Neural cell (in vitro differentiated cells): ENCODE data around the gene DDA1. TPM values are rescaled to one million over a fixed set of nuclear protein-coding genes. Genes with fewer than 3 reads are reported as not detected.

Experiments used
- H2AFZ ChIP-seq: fragments of 200-600, 300-800 bp; sonication (generic), shearing (Covaris generic); 2 replicates; pipeline ENCODE4 v1.6.0; 2014; ENCODE audit warnings: low read depth, mild to moderate bottlenecking, antibody characterized with exemption, low read length, moderate library complexity
- H3F3A ChIP-seq: fragments of 200-600 bp; shearing (Covaris generic); 2 replicates; pipeline ENCODE4 v1.6.1; 2016; ENCODE audit warnings: mild to moderate bottlenecking, moderate library complexity, mixed read lengths, antibody characterized with exemption, low read length; ENCODE audit not compliant: insufficient read depth, poor library complexity, severe bottlenecking
- H3K27ac ChIP-seq: fragments of 200-600, 300-800 bp; sonication (generic), shearing (Covaris generic); 2 replicates; pipeline ENCODE4 v1.5.1; 2014; ENCODE audit warnings: mild to moderate bottlenecking, low read length, moderate library complexity
- H3K27me3 ChIP-seq: fragments of 300-800, 200-600 bp; sonication (generic), shearing (Covaris generic); 2 replicates; pipeline ENCODE4 v1.6.0; 2014; ENCODE audit warnings: mild to moderate bottlenecking, low read depth, low read length, moderate library complexity; ENCODE audit not compliant: insufficient read depth
- H3K36me3 ChIP-seq: fragments of 300-800, 200-600 bp; sonication (generic), shearing (Covaris generic); 2 replicates; pipeline ENCODE4 v1.5.1; 2014; ENCODE audit warnings: mild to moderate bottlenecking, antibody characterized with exemption, low read length, moderate library complexity; ENCODE audit not compliant: insufficient read depth
- H3K4me2 ChIP-seq: fragments of 300-800, 200-600 bp; sonication (generic), shearing (Covaris generic); 2 replicates; pipeline ENCODE4 v1.6.0; 2014; ENCODE audit warnings: mild to moderate bottlenecking, low read length
- H3K4me3 ChIP-seq: fragments of 300-800, 200-600 bp; sonication (generic), shearing (Covaris generic); 2 replicates; pipeline ENCODE4 v1.5.1; 2014; ENCODE audit warnings: mild to moderate bottlenecking, low read length, moderate library complexity
- H3K79me2 ChIP-seq: fragments of 200-600 bp; shearing (Covaris generic); replicated peaks from 2 replicates; pipeline ENCODE4 v1.6.0; 2014; ENCODE audit warnings: mild to moderate bottlenecking, low read length, moderate library complexity; ENCODE audit not compliant: insufficient read depth
- H3K9ac ChIP-seq: fragments of 300-800, 200-600 bp; sonication (generic), shearing (Covaris generic); 2 replicates; pipeline ENCODE4 v1.6.1; 2016; ENCODE audit warnings: mild to moderate bottlenecking, low read length, mixed read lengths
- H3K9me2 ChIP-seq: fragments of 200-600 bp; shearing (Covaris generic); 2 replicates; pipeline ENCODE4 v1.6.1; 2016; ENCODE audit warnings: mild to moderate bottlenecking, low read length, mixed read lengths; ENCODE audit not compliant: insufficient read depth
- H3K9me3 ChIP-seq: fragments of 200-600, 300-800 bp; sonication (generic), shearing (Covaris generic); 2 replicates; pipeline ENCODE4 v1.6.1; 2016; ENCODE audit warnings: mild to moderate bottlenecking, mixed run types, low read length, moderate library complexity, mixed read lengths
- H4K20me1 ChIP-seq: fragments of 200-600 bp; shearing (Covaris generic); 2 replicates; pipeline ENCODE4 v1.6.1; 2016; ENCODE audit warnings: mild to moderate bottlenecking, mixed run types; ENCODE audit not compliant: insufficient read depth
- CTCF ChIP-seq: fragments of 450-650 bp; IDR thresholded peaks from 2 replicates; pipeline ENCODE4 v1.5.1; 2014; ENCODE audit warnings: antibody characterized with exemption, mild to moderate bottlenecking, moderate library complexity; ENCODE audit not compliant: poor library complexity, severe bottlenecking
- EP300 ChIP-seq: fragments of 450-650 bp; conservative IDR thresholded peaks from 2 replicates; pipeline ENCODE4 v1.6.1; 2014; ENCODE audit warnings: antibody characterized with exemption, mild to moderate bottlenecking, moderate library complexity; ENCODE audit not compliant: poor library complexity, severe bottlenecking
- EZH2 ChIP-seq: fragments of 200-600, 300-800 bp; shearing (Covaris generic), sonication (generic); IDR thresholded peaks from 2 replicates; pipeline ENCODE4 v1.6.1; 2014; ENCODE audit warnings: antibody characterized with exemption, low read length, borderline replicate concordance, mild to moderate bottlenecking; ENCODE audit not compliant: insufficient read depth, poor library complexity, severe bottlenecking
- MXI1 ChIP-seq: fragments of 450-650 bp; conservative IDR thresholded peaks from 2 replicates; pipeline ENCODE4 v1.6.1; 2014; ENCODE audit warnings: antibody characterized with exemption, mild to moderate bottlenecking; ENCODE audit not compliant: poor library complexity, severe bottlenecking
- POLR2AphosphoS5 ChIP-seq: IDR thresholded peaks from 2 replicates; pipeline ENCODE4 v1.6.1; 2012
- RAD21 ChIP-seq: fragments of 450-650 bp; conservative IDR thresholded peaks from 2 replicates; pipeline ENCODE4 v1.6.1; 2014; ENCODE audit warnings: antibody characterized with exemption, mild to moderate bottlenecking, moderate library complexity
- REST ChIP-seq: IDR thresholded peaks from 2 replicates; pipeline ENCODE4 v1.6.1; 2012; ENCODE audit warnings: borderline replicate concordance
- SMC3 ChIP-seq: fragments of 450-650 bp; conservative IDR thresholded peaks from 2 replicates; pipeline ENCODE4 v1.6.1; 2014; ENCODE audit warnings: antibody characterized with exemption, mild to moderate bottlenecking, moderate library complexity; ENCODE audit not compliant: poor library complexity
- TAF1 ChIP-seq: IDR thresholded peaks from 2 replicates; pipeline ENCODE4 v1.6.1; 2012; ENCODE audit warnings: low read depth
- polyA plus RNA-seq: library from polyadenylated mRNA; depleted of rRNA; stranded (reverse); fragments of >200 nt; gene quantifications from 2 replicates; pipeline ENCODE4 v1.2.3, GENCODE V29; 2014

DDA1 gene
- polyA plus RNA-seq, 1 donor from 2014 or later = 25.4 TPM

- H3K9me3 ChIP-seq = peaks cover 5% of the 10 kb centered on the region
- H3F3A ChIP-seq = no peaks in the 10 kb centered on the region
- no peak overlapping the region for H3K27ac ChIP-seq
- no peaks in the 10 kb centered on the region for H3K27me3 ChIP-seq
- no peak overlapping the region for H2AFZ ChIP-seq
- H3K4me3 ChIP-seq = no peak overlapping the region
- peaks cover 6% of the 10 kb centered on the region for H3K36me3 ChIP-seq
- H3K4me2 ChIP-seq = no peak overlapping the region
- no peaks in the 10 kb centered on the region for H3K9me2 ChIP-seq
- TF ChIP-seq POLR2AphosphoS5 (no peak), REST (no peak), CTCF (no peak), RAD21 (no peak)
- H4K20me1 ChIP-seq = no peaks in the 10 kb centered on the region
- H3K9ac ChIP-seq = no peak overlapping the region
- H3K79me2 ChIP-seq = no peaks in the 10 kb centered on the region
These were observed 13.1 kb upstream of the DDA1 start for GRCh38 chr19:17296273-17296672.

DNA sequence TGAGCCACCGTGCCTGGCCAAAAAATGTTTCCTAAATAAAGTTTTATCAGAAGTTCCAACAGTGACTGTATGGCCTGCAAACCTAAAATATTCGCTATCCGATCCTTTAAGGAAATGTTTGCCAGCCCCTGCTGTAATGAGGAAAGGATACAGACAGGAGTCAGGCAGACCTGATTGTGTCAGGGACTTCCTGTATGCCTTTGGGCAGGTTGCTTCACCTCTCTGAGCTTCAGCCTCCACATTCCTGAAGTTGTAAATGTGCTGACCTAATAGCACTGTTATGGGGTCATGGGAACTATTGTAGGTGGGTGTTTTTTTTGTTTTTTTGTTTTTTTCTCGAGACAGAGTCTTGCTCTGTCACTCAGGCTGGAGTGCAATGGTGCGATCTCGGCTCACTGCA lies 12.4 kb upstream of the DDA1 start:
- Histone ChIP-seq H3K9me3 (peaks cover 5% of the 10 kb centered on the region), H3K9ac (no peak overlapping the region), H3K79me2 (no peaks in the 10 kb centered on the region), H4K20me1 (no peaks in the 10 kb centered on the region), H3K4me3 (no peak overlapping the region), H3K9me2 (no peaks in the 10 kb centered on the region), H3K27me3 (no peaks in the 10 kb centered on the region), H2AFZ (no peak overlapping the region), H3K36me3 (peaks cover 6% of the 10 kb centered on the region), H3F3A (no peaks in the 10 kb centered on the region), H3K4me2 (no peak overlapping the region), H3K27ac (no peak overlapping the region)
- TF ChIP-seq REST = no peak
- no peak for TF ChIP-seq EZH2
- no peak for TF ChIP-seq RAD21
- TF ChIP-seq POLR2AphosphoS5 = no peak
- TF ChIP-seq EP300 = no peak
- no peak for TF ChIP-seq CTCF
- TF ChIP-seq SMC3 = no peak
- TF ChIP-seq TAF1 = no peak
- TF ChIP-seq MXI1 = no peak
